Stimulated activated CD4-positive, alpha-beta T cell treated with anti-CD3 and anti-CD28 coated beads, Interleukin-2, amount 100 ng/mL, for 24 hours (primary cell): ENCODE data around the gene FYN.

ENCODE experiments used
- DNase-seq, 2 donors: peaks; one replicate each; pipeline ENCODE4 v3.0.0-alpha.2; 2020

FYN gene

DNA sequence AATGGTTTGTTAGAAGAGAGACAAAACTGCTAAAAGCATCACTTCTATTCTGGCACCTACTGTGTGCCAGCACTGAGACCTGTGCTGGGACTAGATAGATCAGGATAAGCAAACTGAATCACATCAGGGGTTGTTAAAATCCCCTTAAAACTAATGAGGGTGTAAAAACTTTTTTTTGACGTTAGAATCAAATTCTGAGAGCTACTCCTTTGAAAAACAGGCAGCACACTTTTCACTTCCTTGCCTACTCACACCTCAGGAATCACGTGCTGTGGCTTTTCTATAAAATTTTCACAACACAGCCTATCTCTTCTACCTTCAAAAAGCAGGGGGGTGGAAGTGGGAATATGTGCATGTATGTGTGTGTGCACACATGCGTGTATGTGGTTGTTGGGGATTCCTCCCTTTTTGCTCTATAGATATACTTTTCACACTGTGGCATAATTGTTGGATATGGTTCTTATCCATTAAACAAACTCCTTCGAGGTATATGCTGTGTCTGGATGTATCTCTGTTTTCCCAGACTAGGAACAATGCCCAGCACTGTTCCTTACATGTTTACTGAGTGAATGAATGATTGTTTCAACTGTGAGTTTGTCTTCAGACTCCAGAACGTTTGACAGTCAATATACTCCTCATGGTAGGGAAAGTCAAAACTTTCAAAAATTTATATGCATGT is 105.4 kb downstream of the FYN start:
- DNase-seq: no peak

DNA sequence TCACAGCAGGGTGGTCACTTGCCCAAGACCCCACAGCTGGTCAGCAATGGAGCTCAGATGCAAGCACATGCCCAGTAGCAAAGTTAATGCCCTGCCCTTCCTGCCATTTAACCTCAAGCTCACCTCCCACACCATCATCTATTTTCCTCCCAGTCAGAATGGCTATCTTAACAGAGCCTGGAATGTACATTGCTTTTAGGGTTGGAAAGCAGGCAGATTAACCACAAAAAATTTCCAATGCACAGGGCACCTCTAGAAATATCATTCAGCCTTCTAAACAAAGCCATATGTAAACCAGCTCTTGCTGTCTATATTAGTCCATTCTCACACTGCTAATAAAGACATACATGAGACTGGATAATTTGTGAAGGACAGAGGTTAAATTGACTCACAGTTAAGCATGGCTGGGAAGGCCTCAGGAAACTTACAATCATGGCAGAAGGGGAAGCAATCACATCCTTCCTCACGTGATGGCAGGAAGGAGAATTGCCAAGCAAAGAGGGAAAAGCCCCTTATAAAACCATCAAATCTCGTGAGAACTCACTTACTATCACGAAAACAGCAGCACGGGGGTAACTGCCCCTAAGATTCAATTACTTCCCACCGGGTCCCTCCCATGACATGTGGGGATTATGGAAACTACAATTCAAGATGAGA is 106.9 kb downstream of the FYN start:
- DNase-seq: no peak

GRCh38 chr6:111765763-111766162 is 107.5 kb downstream of the FYN start:
- DNase-seq: no peak

DNA sequence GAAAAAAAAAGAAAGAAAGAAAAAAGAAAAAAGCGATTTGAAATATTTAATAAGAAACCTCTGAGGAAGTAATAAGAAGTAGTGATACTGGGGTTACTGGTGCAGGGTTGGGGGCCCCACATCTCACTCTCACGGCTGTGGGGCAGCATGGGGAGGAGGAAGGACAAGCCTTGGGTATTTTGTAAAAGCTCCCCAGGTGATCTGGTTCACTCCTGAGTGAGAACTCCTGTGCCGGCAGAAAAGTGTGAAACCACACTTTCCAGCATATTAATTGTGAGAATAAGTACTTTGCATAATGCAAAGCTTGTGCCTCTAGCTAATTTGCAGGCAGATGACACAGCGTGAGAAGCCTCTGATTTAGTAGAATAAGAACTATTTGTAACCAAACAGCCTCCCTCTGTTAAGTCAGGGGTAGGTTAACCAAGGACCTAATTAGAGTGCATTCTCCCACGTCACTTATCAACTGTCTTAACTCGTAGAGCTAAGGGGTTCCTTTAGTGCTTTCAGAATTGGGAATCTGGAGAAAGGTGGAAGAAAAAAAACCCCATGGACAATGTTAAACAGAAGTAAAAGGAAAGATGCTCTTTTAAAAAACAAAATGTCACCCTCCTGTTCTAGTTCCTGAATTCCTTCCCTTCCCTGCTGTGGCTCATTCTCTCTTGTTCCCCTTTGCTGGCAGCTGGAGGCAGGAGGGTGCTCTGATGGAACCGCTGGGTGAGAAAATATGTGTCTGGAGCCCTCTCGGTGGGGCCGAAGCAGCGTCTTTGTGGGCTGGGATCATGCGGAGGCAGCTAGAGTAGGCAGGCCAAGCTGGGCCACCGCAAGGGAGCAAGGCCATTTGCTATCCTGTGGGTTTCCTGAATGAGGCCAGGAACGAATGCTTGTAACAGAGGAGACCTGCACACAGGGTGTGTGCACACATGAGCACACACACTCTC is 108.7 kb downstream of the FYN start:
- DNase-seq: peak; percentile 70 to 73

DNA sequence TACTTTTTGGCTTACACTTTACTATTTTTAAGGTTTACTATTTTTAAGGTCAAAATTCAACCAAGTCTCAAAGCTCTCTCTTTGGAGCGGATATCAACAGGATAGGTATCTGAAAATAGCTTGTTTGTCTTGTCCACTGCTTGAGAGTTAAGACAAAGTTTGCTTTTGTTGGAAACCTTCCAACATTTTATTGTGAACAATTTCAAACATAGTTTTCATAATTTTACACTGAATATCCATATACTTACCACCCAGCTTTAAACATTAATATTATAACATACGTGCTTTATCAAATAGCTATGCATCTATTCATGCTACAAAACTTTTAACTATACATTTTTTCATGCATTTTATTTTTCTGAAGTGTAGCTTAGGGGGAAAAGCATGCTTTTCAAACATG is 109.9 kb downstream of the FYN start:
- DNase-seq: no peak

GRCh38 chr6:111761783-111762312 is 111.4 kb downstream of the FYN start:
- peak; percentile 62 to 65 for DNase-seq

GRCh38 chr6:111761212-111761611 is 112.0 kb downstream of the FYN start:
- no peak for DNase-seq

GRCh38 chr6:111759836-111760785 is 113.1 kb downstream of the FYN start:
- peak; percentile 33 to 48 for DNase-seq

- peak; percentile 35 to 51 for DNase-seq
Observed at GRCh38 chr6:111759331-111759835, 113.9 kb downstream of the FYN start.

- DNase-seq: no peak
Observed at GRCh38 chr6:111758608-111759329, 114.5 kb downstream of the FYN start.

DNA sequence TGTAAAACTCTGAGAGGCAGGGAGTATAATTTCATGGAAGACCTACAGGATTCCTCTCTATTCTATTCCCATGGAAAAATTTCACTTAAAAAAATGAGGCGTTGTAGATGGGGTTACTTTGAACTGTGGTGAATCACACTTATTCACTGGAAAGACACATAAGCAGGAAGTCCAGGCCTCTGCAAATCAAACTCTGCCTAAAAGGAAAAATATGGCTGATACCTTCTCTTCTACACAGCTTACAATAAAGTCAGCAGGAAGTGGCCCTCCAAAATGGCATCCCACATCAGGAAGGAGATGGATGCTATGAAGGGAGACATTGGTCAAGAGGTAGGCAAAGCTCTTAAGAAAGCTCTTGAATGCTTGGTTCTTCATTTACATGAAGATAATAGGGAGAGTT is 115.9 kb downstream of the FYN start:
- no peak for DNase-seq

- DNase-seq: no peak
Observed at GRCh38 chr6:111754423-111754822, 118.8 kb downstream of the FYN start.

GRCh38 chr6:111753573-111753972 is 119.7 kb downstream of the FYN start:
- DNase-seq: no peak

DNA sequence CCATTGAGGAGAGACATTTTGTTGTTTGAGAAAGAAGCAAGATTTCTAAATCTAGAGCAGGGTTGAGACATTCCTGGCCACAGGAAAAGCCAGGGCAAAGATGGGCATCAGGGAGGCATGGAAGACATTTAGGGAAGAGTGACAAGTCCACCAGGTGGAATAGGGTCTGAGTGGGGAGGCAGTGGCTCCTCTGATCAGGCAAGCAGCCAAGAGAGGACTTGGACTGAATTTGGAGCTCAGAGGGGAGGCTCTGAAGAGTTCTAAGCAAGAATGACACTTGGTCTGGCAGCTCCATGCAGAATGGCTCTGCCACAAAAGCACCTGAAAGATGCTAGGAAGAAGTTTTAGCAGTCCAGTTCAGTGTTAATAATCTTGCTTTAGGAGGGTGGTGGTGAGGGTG is 120.8 kb downstream of the FYN start:
- no peak for DNase-seq

GRCh38 chr6:111750753-111751673 is 122.2 kb downstream of the FYN start:
- peak in 1 of 2 donors; percentile 46 for DNase-seq

DNA sequence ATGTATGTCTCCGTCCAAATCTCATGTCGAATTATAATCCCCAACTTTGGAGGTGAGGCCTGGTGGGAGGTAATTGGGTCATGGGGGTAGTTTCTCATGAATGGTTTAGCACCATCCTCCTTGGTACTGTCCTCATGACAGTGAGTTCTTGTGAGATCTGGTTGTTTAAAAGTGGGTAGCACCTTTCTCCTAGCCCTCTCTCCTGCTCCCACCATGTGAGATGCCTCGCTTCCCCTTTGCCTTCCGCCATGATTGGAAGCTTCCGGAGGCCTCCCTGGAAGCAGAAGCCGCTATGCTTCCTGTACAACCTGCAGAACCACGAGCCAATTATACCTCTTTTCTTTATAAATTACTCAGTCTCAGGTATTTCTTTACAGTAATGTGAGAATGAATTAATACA is 123.1 kb downstream of the FYN start:
- no peak for DNase-seq

DNA sequence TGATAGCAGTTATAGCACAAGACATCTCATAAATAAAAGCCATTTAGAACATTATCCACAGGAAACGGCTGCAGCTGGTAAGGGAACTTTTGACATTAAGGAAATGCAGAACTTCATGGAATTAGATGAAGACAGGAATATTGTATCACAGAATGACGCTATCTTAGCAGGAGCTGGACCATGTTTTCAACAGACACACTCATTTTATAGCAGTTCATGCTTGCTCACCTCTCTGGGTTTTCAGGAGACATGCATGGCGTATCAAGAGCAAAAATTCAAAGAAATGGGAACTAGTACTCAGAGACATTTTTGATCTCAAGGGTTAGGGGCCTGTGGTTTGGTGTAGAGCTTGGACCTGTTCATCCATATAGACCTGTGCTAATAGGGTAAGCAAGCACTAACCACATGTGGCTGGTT is 125.0 kb downstream of the FYN start:
- no peak for DNase-seq

DNA sequence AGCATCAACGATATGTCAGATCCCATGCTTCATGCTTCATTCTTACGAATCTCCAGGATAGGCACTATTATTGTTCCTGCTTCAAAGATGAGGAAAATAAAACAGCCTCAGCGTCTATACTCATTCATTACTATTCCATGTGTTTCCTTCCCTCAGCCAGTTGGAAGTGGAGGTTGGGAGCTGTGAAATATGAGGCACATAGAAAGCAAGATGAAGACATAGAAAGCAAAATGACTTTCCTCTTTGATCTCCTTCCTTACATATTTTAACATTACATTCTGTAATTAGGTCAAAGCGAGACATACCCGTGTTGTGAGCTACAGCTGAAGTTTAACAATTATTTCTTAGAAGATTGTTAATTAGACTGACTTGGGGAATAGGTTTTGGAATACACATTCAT is 125.4 kb downstream of the FYN start:
- DNase-seq: no peak

DNA sequence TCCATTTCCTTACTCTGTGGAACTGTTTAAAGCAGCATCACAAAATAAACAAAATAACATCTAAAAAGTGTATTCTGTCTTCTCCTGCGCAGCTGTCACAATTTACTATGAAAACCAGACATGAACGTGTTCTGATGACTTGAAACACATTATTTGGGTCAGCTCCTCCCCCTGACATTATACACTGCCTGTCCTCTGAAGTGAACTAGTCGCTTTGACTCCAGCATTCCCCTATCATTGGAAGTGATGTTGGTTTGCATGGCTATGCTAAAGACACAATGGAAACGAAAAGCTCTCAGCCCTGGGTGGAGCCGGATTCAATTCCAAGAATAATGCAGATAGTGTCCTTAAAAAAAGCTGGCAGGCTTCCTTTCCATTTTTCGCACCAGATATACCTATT is 125.9 kb downstream of the FYN start:
- DNase-seq: no peak

DNA sequence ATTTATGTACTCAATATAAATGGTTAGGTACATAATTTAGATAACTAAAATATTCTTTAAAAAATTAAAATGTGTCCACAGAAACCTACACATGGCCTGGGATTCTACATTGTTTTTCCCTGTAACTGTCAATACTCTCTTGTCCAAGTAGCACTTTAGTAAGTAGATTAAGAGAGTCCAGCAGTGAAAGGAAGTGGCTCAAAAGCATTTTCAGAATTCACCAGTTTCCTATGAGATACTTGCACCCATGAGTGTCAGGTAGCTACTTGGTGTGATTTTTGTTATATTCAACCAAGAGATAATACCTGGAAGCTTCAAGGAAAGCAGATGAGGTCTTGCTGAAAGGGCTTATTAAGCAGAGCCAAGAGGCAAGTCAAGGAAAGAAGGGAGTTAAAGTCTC is 126.3 kb downstream of the FYN start:
- no peak for DNase-seq
